A549 (cell line): ENCODE data around the gene CACNA1I. TPM values are rescaled to one million over a fixed set of nuclear protein-coding genes. Genes with fewer than 3 reads are reported as not detected.

Source experiments
- ATAC-seq, 2 experiments: fragments of 200-7000 bp in 1 of 2; fragments of >200 bp in 1 of 2; cut with Nextera tagmentation in 1 of 2; cut with Tn5 transposase in 1 of 2; 3 replicates each; pipeline versions ENCODE4 v1.8.0 to v1.9.1; 2018 to 2020; ENCODE audit warnings: mild to moderate bottlenecking in 1 of 2, moderate library complexity in 1 of 2
- CTCF ChIA-PET: fragments of 300-600 bp; sonication (Branson Sonifier 250); formaldehyde crosslinking; extraction: SDS; loops from one replicate; lab custom pipeline; 2021; ENCODE audit warnings: antibody characterized with exemption, inconsistent platforms; lab: Yijun Ruan, JAX
- POLR2A ChIA-PET: fragments of 350-600 bp; formaldehyde crosslinking; extraction: SDS; loops from one replicate; lab custom pipeline; 2021; ENCODE audit warnings: antibody characterized with exemption, inconsistent platforms; lab: Yijun Ruan, JAX
- DNase-seq, 2 experiments: peaks; one replicate each; pipeline versions ENCODE4 v3.0.0 to v3.0.0-alpha.2; 2011 to 2016; ENCODE audit warnings: low read depth in 1 of 2, low spot score in 1 of 2
- FAIRE-seq: peaks from 2 replicates; lab custom pipeline; 2011; peaks lifted over from hg19 to GRCh38; lab: Jason Lieb, UNC
- H3K27ac ChIP-seq, 2 experiments: fragments of >200 bp; sonication (Bioruptor Twin); formaldehyde crosslinking; 3 replicates each; pipeline ENCODE4 v1.5.1; 2016 to 2017
- H3K4me1 ChIP-seq: fragments of >200 bp; sonication (Bioruptor Twin); formaldehyde crosslinking; 3 replicates; pipeline ENCODE4 v1.6.1; 2016
- H3K4me2 ChIP-seq: fragments of >200 bp; sonication (Bioruptor Twin); formaldehyde crosslinking; 3 replicates; pipeline ENCODE4 v1.6.1; 2016
- H3K4me3 ChIP-seq: fragments of >200 bp; sonication (Bioruptor Twin); formaldehyde crosslinking; 3 replicates; pipeline ENCODE4 v1.5.1; 2016
- H3K9me3 ChIP-seq: fragments of >200 bp; sonication (Bioruptor Twin); formaldehyde crosslinking; 3 replicates; pipeline ENCODE4 v1.6.1; 2016
- BHLHE40 ChIP-seq: IDR thresholded peaks from 2 replicates; pipeline ENCODE4 v1.6.1; 2012; ENCODE audit warnings: low read depth, low read length, inconsistent platforms
- CHD4 ChIP-seq: fragments of 200-600 bp; sonication (generic); IDR thresholded peaks from 2 replicates; pipeline ENCODE4 v1.6.1; 2016; ENCODE audit warnings: antibody characterized with exemption, mild to moderate bottlenecking, borderline replicate concordance
- E2F6 ChIP-seq: IDR thresholded peaks from 2 replicates; pipeline ENCODE4 v1.6.1; 2012; ENCODE audit warnings: low read depth, borderline replicate concordance
- ELK1 ChIP-seq: fragments of 150-350 bp; IDR thresholded peaks from 2 replicates; pipeline ENCODE4 v1.6.1; 2014; ENCODE audit warnings: low read depth, mild to moderate bottlenecking, low read length
- FOSB ChIP-seq: fragments of 250-450 bp; sonication (Bioruptor Pico); IDR thresholded peaks from 2 replicates; pipeline ENCODE4 v1.5.0; 2020; ENCODE audit warnings: mild to moderate bottlenecking, moderate library complexity
- FOXS1 ChIP-seq: fragments of 250-450 bp; sonication (Bioruptor Pico); IDR thresholded peaks from 2 replicates; pipeline ENCODE4 v1.5.0; 2020; ENCODE audit warnings: mild to moderate bottlenecking, moderate library complexity
- KDM1A ChIP-seq: fragments of 200-600 bp; sonication (generic); IDR thresholded peaks from 2 replicates; pipeline ENCODE4 v1.6.1; 2016; ENCODE audit warnings: low read depth, mild to moderate bottlenecking
- MAFK ChIP-seq: fragments of 450-650 bp; IDR thresholded peaks from 2 replicates; pipeline ENCODE4 v1.6.1; 2014; ENCODE audit not compliant: partially characterized antibody
- NFE2L2 ChIP-seq: fragments of 150-350 bp; conservative IDR thresholded peaks from 2 replicates; pipeline ENCODE4 v1.6.1; 2014; ENCODE audit warnings: low read length
- NPAS2 ChIP-seq: fragments of 250-450 bp; sonication (Bioruptor Pico); IDR thresholded peaks from 2 replicates; pipeline ENCODE4 v1.8.0; 2022; ENCODE audit warnings: mild to moderate bottlenecking, moderate library complexity, borderline replicate concordance
- POLR2AphosphoS2 ChIP-seq: conservative IDR thresholded peaks from 2 replicates; pipeline ENCODE4 v1.6.1; 2012; ENCODE audit warnings: low read length, improper control_type of control experiment, inconsistent platforms
- RAD21 ChIP-seq, 2 experiments: fragments of >200 bp in 1 of 2; sonication (Bioruptor Twin) in 1 of 2; formaldehyde crosslinking in 1 of 2; IDR thresholded peaks in 1 of 2; conservative IDR thresholded peaks in 1 of 2; 2 replicates in 1 of 2; 3 replicates in 1 of 2; pipeline ENCODE4 v1.6.1; 2012 to 2018; ENCODE audit warnings: inconsistent platforms in 1 of 2
- RARB ChIP-seq: fragments of 250-450 bp; sonication (Bioruptor Pico); IDR thresholded peaks from 2 replicates; pipeline ENCODE4 v1.8.0; 2021; ENCODE audit warnings: mild to moderate bottlenecking, moderate library complexity
- RCOR1 ChIP-seq: fragments of 150-350 bp; IDR thresholded peaks from 2 replicates; pipeline ENCODE4 v1.6.1; 2014; ENCODE audit warnings: antibody characterized with exemption, low read length, low read depth
- RNF2 ChIP-seq: fragments of 200-600 bp; sonication (generic); IDR thresholded peaks from 2 replicates; pipeline ENCODE4 v1.6.1; 2016; ENCODE audit warnings: low read depth, mild to moderate bottlenecking, antibody characterized with exemption, moderate library complexity, borderline replicate concordance
- SMC3 ChIP-seq: fragments of >200 bp; sonication (Bioruptor Twin); formaldehyde crosslinking; IDR thresholded peaks from 3 replicates; pipeline ENCODE4 v1.6.1; 2018; ENCODE audit warnings: inconsistent platforms
- SREBF2 ChIP-seq: fragments of 450-650 bp; IDR thresholded peaks from 2 replicates; pipeline ENCODE4 v1.6.1; 2014; ENCODE audit warnings: mild to moderate bottlenecking, moderate library complexity
- TP53 ChIP-seq: fragments of 250-450 bp; sonication (Bioruptor Pico); IDR thresholded peaks from 2 replicates; pipeline ENCODE4 v1.5.0; 2021; ENCODE audit warnings: mild to moderate bottlenecking, moderate library complexity
- USF2 ChIP-seq: fragments of 450-650 bp; IDR thresholded peaks from 2 replicates; pipeline ENCODE4 v1.6.1; 2014; ENCODE audit warnings: antibody characterized with exemption
- WGBS: methylation state at CpG from one replicate; pipeline ENCODE4 v1.1.6; 2017; ENCODE audit errors: missing lambda C conversion rate; 5-methylcytosine and 5-hydroxymethylcytosine counted together
- polyA plus RNA-seq, 4 experiments: library from polyadenylated mRNA; depleted of rRNA in 3 of 4; stranded (reverse); fragments of >200 nt; fragmentation: RNase III in 1 of 4; extraction: RNeasy Plus Mini Kit Qiagen cat#74134 plus additional on column Dnase treatment in 1 of 4; gene quantifications; 2 replicates in 3 of 4; 3 replicates in 1 of 4; pipeline ENCODE4 v1.2.3, GENCODE V29; 2011 to 2017

Gene CACNA1I
- polyA plus RNA-seq, 2 of the 4 experiments (the other 2 are of a cell fraction): 0.03 to 0.13 TPM

DNA sequence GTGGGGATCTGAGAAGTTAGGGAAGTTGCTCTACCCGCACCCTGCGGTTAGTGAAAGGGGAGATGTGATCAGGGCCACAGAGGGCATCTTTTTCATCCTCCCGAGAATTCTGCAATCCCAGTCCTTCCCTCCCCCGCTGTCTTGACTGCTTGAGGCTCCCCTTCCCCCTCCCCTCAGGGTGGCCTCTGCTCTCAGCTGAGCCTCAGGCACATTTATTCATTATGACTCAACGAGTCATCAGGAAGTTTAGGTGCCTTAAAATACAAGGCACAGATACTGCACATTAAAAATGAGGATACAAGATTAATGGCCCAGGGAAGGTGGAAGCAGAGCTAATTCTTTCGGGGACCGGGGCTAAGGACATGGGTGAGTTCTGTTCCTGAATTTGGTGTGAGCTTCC lies 104.0 kb downstream of the CACNA1I start:
- no peak for FAIRE-seq
- H3K4me1 ChIP-seq: 0 out of 3 replicates have a peak, but pooled peaks cover 4% of the 10 kb centered on the region
- H3K4me2 ChIP-seq: peak overlapping the region; percentile 30; the same call in 2 of the 3 replicates
- ChIA-PET POLR2A (no interaction called here), CTCF (no interaction called here)
- H3K4me3 ChIP-seq: no peak overlapping the region
- ATAC-seq: no peak; a peak in 1 of 6 replicates
- DNase-seq: no peak
- H3K27ac ChIP-seq: 0 out of 6 replicates have a peak overlapping the region, but pooled peaks of 1 of the 2 experiments have one; percentile 41
- WGBS: 42% methylated on average over 7 of the region's 7 CpGs
- H3K9me3 ChIP-seq: peaks cover 22% of the 10 kb centered on the region; the same call in 2 of the 3 replicates
- TF ChIP-seq ELK1 (no peak), FOSB (CRISPR knock-in tag) (no peak), FOXS1 (CRISPR knock-in tag) (no peak)

GRCh38 chr22:39675947-39676346 lies 105.4 kb downstream of the CACNA1I start:
- no peak overlapping the region for H3K4me2 ChIP-seq
- H3K9me3 ChIP-seq: peaks cover 20% of the 10 kb centered on the region; the same call in 2 of the 3 replicates
- no peak for ATAC-seq
- WGBS: 75% methylated on average over 10 of the region's 10 CpGs
- 0 out of 3 replicates have a peak, but pooled peaks cover 4% of the 10 kb centered on the region for H3K4me1 ChIP-seq
- POLR2A ChIA-PET: no interaction called here
- no peak for FAIRE-seq
- TF ChIP-seq NFE2L2 (no peak), USF2 (no peak), E2F6 (no peak), RAD21 (conservative IDR thresholded peaks at IDR 0.05 in 1 of 2, IDR thresholded peaks at IDR 0.05 in 1 of 2) (no peak), RARB (no peak), RCOR1 (no peak), POLR2AphosphoS2 (no peak), NPAS2 (CRISPR knock-in tag) (no peak), RNF2 (no peak), TP53 (no peak), KDM1A (no peak), SREBF2 (no peak)
- CTCF ChIA-PET: no interaction called here
- no peak for DNase-seq
- no peak overlapping the region for H3K27ac ChIP-seq
- H3K4me3 ChIP-seq: no peak overlapping the region

DNA sequence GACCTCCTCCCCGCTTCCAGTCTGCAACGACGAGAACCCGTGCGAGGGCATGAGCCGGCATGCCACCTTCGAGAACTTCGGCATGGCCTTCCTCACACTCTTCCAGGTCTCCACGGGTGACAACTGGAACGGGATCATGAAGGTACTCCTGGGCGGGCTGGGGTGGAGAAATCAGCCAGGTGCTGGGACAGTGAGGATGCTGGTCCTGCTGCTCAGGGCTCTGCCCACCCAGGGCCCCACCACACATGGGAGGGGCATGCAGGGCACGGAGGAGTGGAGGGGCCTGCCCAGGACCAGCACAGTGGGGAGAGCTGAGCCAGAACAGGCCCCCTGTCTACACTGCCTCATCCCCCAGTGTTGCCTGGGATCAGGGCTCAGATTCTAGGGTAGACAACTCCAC lies 107.4 kb downstream of the CACNA1I start:
- ChIA-PET CTCF (no interaction called here), POLR2A (no interaction called here)
- Histone ChIP-seq H3K4me3 (no peak overlapping the region), H3K9me3 (0 out of 3 replicates have a peak, but pooled peaks cover 2% of the 10 kb centered on the region), H3K4me2 (no peak overlapping the region), H3K4me1 (0 out of 3 replicates have a peak, but pooled peaks cover 4% of the 10 kb centered on the region), H3K27ac (no peak overlapping the region)
- DNase-seq: no peak
- ATAC-seq: no peak
- 100% methylated on average over 1 of the region's 12 CpGs for WGBS
- TF ChIP-seq SMC3: no peak
- TF ChIP-seq SREBF2: no peak
- no peak for TF ChIP-seq FOSB (CRISPR knock-in tag)
- no peak for TF ChIP-seq NPAS2 (CRISPR knock-in tag)
- TF ChIP-seq NFE2L2: no peak
- TF ChIP-seq MAFK: no peak
- TF ChIP-seq BHLHE40: no peak
- TF ChIP-seq CHD4: no peak
- FAIRE-seq: no peak
